ENCODE data around the gene DLX3.
"Not testable (repeated sequence)": the region's sequence is repeated elsewhere in the genome, so short reads cannot be mapped to it uniquely, and the experiment has no call there.

DLX3 gene

DNA sequence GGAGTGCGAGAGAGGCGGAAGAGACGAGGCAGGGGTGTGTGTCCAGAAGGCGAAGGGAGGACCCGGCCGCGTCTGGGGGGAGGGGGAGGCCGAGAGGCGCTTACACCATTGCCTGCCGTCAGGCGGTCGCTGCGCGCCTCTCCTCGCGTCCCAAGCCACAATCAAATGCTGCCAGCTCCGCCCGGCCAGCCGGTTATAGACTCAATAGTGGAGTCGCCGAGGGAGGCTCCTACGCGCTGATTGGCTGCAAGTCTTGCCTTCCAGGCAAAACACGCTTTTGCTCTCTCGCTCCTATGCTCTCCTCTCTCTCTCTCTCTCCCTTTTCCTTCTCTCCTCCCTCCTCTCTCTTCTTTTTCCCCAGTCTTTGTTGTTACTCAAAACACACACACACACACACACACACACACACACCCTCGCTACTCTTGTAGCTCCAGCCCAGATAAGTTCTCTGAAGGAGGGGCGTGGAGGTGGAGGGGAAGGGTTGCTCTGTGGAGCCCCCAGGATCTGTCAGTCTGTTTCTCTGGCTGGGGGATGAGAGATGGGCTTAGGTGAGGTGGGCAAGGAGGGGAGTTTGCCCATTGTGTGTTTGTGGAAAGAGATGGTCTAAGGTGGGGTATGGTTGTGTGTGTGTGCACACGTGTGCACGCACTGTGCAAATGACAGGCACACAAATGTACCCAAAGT, at the start of gene DLX3:
Gene DLX3 (minus strand): TSS at position 170 of the 684 bp plus-strand sequence. CDS start 226 bp downstream, outside the sequence.
- DNase-seq: peak; percentile 39

DNA sequence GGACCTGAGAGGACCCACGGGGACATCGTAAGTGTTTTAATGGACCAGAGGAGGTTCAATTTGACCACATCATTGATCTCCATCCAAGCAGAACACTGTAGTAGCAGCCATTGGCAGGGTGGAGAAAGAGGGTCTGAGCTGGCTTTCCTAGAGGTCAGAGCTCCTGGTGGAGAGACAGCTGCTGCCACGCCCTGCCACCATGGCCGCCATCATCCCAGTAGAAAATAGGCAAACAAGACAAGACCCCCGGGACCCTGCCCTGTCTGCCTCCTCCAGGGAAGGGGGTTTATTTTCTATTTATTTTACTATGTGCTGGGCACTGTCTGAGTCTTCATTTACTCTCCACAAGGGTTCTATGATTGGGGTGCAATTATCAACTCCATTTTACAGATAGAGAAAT, 49.5 kb upstream of the DLX3 start:
- DNase-seq: no peak

DNA sequence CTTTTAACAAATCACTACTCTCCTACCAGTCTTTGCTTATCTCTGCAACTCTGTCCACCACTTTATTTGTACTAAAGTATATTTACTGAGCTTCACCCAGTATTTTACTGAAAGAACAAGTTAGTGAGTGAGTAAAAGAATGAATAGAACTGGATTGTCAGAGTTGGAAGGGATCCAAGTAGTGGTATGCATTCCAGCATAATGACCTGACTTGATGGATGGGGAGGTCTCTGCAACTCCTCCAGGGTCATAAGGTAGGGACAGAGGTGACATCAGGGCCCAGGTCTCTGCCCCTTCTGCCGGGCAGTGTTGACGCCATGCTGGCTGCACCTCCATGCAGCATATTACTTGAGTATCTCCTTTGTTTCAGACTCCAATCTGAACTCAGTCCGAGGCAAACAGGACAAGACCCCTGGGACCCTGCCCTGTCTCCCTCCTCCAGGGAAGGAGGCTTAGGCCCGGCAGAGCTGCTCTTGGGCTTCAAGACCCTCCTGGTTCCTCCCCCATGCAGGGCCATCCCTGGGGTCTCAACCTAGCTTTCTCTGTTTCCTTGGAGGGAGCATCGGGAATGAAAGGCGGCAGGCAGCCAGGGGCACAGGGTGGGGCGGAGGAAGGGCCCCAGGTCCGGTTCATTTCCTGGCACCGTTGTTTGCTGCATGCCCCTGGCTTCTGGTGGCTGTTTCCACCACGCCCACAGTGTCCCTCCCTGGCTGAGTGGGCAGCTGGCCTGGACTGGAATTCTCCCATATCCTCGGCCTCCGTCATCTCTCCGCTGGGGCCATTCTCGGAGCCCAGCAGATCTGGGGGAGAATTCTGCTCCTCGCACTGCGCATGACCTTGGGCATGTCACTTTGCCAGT, 48.5 kb upstream of the DLX3 start:
- DNase-seq: no peak

DNA sequence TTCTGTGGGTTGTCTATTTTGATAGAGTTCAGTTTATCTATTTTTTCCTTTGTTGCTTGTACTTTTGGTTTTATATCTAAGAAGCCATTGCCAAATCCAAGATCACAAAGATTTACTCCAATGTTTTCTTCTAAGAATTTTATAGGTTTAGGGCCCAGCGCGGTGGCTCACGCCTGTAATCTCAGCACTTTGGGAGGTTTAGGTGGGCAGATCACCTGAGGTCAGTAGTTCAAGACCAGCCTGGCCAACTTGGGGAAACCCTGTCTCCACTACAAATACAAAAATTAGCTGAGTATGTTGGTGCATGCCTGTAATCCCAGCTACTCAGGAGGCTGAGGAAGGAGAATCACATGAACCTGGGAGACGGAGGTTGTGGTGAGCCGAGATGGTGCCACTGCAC, 47.2 kb upstream of the DLX3 start:
- DNase-seq: no peak

DNA sequence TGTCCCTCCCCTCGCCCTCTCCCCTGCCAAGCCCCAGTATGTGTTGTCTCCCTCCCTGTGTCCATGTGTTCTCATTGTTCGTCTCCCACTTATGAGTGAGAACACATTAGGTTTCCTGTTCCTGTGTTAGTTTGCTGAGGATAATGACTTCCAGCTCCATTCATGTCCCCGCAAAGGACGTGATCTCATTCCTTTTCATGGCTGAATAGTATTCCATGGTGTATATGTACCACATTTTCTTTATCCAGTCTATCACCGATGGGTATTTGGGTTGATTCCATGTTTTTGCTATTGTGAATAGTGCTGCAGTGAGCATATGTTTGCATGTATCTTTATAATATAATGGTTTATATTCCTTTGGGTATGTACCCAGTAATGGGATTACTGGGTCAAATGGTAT, 45.5 kb upstream of the DLX3 start:
- DNase-seq: not testable (repeated sequence)

DNA sequence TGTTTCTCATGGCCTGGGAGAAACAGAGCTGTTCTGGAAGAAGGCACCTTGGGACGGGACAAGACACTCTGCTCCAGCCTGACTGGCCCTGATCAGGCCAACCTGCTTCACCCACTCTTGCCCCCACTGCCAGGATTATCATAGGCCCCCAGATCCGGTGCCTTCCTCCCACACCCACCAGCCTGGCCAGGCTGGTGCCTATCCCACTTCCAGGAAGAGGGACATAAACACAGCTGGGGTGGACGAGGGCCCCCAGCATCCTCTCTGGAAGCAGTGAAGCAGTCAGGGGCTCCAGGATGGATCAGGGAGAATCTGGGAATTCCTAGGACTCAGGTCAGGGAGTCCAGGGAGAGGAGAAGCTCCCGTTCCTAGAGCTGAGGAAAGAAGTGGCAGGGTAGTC, 44.0 kb upstream of the DLX3 start:
- DNase-seq: no peak

DNA sequence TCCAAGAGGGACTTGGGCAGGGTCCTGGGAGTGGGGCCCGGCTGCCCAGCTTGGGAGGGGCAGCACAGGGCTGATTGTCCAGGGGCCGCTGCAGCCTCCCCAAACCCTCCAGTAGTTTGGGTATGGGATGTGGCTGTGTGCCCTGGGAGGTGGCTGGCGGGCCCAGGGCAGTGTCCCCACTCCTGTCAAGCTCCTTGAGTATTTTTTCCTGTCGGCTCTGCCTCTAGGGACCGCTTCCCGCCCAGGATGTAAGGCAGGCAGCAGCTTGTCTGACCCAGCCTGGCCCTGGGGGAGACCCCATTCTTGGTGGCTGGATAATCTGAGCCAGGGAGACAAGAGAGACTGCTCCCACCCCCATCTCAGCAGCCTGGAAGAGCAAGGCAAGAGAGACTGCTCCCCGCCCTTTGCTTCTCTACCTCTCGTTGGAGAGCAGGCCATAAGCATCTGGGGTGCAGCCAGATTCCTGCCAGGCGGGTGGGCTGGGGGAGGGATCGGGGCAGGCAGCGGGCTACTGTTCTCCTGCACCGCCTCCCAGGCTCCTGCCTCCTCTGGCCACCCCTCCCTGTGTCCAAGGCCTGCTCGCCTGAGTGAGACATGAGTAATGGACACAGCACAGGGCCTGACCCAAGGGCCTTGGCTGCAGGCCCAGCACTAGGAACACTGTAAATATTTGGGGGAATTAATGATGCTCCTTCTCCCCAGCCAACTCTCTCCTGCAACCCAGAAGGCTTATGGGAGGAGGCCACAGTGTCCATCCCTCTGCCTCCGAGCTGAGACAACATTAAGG, 42.5 kb upstream of the DLX3 start:
- no peak for DNase-seq

DNA sequence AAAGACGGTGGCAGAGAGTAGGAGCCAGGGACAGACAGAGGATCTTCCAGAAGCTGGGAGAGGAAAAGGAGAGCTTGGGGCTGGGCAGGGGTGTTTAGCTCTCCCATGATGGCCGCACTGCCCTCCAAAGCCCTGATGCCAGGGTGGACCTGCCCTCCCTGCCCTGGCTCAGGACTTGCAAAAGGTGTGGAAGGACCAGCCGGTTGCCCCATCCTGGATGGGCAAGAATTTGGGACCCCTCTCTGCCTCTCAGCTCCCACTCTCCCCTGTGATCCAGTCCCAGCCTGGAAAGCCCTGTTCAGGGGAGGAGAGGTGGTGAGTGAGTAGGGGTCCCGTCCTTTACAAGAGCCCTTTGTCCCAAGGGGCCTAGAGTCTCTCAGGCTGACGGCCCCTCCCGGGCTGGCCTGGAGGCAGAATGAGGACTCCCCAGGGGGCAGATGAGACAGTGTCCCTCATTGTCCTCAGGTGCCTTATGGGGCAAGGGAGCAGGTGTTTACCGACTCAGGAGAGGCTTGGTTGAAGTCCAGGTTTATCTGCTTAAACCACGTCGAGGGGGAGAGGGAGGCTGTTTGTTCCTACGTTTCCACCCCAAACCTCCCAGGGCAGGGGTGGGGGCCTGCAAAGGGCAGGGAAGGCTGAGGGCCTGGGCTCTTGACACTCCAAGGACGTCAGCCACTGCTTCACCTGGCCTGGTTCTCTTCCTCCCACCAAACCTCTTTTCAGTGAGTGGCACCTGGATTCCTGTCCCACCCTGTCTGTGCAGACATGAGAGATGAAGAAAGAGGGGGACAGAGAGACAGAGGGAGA, 41.6 kb upstream of the DLX3 start:
- no peak for DNase-seq

DNA sequence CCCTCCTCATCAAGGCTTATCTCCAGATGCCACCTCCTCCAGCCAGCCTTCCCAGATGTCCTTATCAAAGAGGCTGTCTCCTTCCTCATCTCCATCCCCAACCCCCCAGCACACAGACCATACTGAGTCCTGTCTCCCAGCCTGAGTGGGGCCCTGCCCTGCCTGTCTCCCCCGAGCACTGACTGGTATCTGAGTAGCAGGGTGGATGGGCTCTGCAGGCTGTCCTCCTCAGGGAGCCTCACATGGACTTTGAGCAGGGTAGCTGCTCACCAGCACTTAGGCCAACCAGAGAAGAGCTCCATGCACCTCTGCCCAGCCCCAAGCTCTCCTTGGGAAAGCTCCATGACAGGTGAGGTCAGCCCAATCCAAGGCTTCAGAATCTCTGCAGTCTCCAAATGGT, 40.9 kb upstream of the DLX3 start:
- DNase-seq: no peak

DNA sequence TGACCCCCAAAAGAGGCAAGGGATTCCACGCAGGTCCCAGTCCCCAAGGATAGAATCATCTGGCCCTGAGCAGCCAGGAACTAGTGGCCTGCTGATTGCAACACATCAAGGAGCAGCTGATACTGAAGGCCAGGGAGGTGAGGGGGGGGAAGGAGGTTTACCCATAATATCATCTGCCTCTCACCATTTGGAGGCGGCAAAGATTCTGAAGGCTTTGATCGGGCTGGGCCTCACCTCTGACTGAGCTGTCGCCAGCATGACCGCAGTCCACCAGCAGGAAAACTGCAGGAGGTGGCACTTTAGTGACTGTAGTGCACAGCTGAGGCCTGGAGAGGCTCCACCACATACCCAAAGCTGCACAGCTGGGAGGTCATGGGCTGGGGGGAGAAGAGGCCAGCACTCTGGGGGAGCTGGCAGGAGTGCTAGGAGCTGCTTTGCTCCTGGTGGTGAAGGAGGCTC, 40.4 kb upstream of the DLX3 start:
- DNase-seq: no peak

DNA sequence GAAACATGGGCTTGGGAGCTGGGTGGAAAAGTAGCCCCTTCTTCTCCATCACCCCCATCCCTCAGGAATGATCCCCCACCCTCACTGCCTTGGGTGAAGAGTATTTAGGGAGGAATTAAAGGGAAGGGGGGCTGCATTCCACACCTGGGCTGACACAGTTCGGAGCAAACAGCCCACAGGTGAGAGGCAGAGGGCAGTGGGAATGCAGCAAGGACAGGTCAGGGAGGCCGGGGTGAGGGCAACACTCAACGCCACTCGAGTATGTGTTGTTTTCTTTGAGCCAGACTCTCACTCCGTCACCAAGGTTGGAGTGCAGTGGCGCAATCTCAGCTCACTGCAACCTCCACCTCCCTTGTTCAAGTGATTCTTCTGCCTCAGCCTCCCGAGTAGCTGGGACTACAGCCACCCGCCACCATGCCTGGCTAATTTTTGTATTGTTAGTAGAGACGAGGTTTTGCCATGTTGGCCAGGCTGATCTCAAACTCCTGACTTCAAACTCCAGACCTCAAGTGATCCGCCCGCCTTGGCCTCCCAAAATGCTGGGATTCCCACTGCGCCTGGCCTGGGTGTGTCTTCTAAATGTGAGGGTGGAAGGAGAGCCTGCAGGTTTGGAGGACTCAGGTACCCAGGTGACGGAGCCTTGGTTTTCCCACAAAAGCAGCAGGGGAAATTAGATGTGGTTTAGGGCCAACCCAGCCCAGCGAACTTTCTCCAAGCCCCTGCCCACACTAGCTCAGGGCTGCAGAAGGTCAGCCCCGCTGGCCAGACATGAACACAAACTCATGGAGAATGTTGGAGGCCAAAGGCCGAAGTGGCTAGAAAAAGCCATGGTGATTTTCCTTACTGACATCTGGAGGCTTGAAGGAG, 39.7 kb upstream of the DLX3 start:
- DNase-seq: no peak

DNA sequence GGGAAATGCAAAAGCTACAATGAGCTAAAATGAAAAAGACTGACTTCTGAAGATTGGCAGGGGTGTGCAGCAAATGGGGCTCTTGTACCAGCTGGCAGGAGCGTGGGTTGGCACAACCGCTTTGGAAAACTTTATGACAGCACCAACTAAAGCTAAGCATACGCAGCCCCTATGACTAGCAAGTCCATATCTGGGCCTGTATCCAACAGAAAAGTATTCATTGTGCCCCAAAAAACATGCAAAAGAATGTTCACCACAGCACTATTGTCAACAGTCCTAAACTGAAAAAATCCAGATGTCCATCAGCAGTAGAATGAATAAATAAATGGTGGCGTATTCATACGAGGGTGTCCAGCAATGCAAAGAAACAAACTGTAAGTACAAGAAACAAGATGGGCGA, 38.3 kb upstream of the DLX3 start:
- no peak for DNase-seq

DNA sequence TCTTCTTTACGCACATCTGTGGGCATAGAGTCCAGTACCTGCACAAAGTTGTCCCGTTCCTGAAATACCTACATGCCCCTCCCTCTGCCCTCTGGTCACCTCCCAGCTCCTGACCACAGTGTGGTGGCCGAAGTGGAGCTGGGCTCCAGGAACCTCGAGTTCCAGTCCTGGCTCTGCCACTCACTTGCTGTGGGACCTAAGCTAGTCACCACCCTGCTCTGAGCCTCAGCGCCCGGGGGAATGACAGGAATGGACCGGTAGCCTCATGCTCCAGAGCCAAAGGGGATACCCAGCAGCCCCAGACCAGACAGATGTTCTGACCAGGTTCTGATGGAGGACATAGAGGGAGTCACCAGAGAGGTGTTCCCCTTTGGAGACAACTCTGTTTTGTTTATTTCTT, 34.2 kb upstream of the DLX3 start:
- no peak for DNase-seq

DNA sequence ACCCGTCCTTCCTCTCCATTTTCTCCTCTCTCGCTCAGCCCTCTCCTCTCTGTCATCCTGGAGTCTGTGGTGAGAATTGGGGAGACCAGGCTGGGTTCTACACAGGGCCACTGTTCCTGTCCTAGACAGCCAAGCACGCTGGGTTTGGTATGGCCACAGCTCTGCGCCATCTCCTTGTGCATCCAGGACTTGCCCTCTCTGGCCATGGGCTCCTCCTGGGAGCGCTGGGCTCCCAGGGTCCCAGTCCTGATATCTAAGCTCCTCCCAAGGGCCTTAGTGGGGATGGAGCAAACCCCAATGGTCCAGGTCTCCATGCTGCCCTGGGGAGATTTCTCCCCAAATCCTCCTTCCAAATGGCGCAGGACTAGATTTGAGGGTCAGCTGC, 33.7 kb upstream of the DLX3 start:
- DNase-seq: no peak

DNA sequence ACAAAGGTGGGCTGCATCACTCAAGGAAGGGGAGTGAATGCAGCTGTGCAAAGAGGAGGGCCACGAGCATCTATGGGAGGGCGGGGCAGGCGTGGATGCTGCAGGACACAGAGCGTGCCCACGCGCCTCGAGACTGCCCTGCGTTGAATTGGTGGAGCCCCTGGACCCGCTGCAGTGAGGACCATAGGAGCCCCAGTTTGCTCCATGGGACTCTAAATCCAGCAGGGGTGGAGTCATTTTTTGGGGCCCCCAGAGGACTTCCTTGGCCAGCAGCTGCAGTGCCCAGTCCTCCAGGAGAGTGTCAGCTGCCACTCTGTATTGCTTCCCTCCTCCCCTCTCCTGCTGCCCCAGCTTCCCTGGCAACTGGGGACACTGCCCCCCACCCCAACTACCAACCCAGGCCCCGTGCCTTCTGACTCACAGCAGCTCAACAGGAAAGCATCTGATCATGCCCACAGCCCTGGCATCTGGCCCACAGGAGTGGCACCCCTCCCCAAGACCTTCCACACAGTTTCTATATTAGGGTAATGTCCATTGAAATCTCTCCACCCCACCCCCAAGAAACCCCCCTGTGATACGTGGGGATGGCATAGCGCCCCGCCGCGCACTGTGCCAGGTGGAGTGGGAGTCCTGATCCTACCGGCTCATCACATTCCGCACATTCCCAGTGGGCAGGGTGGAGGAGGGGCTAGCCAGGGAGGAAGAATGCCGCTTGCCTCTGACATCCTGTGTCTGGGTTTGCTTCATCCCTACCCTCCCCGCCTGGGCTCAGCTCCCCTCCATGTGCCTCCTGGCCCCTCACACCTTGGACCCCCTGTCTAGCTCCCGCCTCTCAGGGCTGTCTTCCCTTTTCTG, 33.1 kb upstream of the DLX3 start:
- no peak for DNase-seq

DNA sequence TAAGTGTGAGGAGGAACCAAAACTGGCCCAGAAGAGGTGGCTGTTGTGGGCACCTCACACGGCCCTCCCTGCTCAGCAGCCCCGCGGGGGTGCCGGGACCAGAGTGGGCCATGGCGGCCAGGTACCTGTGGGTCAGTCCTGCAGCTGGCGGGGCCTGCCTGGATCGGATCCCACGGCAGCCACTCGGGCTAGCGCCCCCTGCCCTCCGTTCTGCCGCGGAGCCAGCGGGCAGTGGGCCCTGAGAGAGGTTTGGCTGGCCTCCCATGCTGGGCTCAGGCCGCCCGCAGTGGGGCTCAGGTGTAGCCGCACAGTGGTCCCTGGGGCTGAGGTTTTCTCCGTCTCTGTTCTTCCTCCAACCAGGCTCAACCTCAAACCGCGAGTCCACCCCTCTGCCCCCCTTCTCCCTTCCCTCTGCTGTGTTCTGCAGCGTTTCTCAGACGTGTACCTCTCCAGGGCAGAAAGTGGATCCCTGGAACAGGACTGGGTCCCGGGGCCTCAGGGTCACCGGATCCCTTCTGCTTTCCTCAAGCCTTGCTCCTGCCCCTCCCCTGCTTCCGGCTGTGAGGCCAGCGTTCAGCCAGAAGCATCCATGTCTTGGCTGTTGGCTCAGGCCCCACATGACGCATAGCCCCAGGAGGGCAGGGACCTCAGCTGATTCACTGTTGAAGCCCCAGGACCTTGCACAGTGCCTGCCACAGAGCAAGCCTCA, 32.3 kb upstream of the DLX3 start:
- DNase-seq: peak; percentile 8

DNA sequence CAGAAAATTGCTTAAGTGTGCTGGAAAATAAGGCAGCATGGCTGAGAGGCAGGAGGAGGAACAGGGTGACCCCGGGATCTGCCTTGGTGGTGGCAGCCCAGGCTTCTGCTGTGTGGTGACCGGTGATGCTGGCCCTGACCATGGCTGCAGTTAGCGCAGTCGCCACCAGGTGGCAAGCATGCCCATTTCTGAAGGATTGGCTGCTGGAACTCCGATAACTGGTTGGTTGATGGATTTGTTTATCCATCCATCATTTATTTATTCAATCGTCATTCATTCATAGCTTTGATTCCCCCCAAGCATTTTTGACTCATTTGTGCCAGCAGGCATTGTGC, 31.8 kb upstream of the DLX3 start:
- DNase-seq: peak; percentile 87

DNA sequence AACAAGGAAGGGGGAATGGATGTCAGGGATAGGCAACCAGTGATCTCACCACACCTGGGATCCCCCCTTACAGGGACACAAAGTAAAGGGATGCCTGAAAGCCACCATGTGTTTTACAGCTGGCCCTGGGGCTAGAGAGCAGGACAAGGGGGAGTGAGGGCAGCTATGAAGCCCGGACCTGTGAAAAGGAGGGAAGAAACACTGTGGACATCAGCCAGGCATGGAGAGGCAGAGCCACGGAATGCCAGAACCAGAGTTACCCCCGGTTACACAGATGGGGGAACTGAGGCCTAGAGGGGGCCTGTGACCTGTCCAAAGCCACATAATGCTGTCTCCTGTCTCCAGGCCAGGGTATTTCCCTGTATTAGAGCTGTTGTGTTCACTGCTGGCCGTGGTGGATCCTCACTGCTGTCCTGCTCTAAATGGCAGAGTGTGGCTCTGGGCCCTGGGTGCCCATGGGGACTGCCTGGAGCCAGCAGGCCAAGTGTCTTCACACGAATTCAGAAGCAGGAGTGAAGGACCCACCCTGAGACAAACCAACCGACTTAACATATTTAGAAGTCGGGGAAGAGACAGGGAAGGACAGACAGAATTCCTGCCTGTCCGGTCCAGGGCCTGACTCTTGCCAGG, 31.1 kb upstream of the DLX3 start:
- no peak for DNase-seq

DNA sequence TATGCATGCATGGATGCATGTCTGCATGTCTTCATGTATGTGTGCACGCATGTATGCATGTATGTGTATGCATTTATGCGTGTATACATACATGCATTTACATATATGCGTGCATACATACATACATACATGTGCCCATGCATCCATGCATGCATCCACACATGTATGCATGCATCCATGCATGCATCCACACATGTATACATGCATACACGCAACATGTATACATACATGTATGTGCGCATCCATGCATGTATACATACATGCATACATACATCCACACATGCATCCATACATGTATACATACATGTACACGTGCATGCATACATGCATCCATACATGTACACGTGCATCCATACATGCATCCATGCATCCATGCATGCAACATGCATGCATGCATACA, 29.8 kb upstream of the DLX3 start:
- DNase-seq: no peak

DNA sequence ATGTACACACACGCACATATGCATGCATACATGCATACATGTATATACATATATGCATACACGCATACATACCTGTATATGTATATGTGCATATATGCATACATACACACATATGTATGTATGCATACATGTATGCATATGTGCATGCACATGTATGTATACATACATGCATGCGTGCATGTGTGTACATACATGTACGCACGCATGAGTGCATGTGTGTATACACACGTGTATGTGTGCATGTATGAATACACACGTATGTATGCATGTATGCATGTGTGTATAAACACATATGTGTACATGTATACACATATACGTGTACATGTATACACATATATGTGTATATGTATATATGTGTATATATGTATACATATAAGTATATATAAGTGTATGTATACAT, 28.5 kb upstream of the DLX3 start:
- no peak for DNase-seq
